Fibroblast of mammary gland (primary cell): ENCODE measurements around the gene SLC35F3.

ENCODE experiments used
- DNase-seq: peaks from one replicate; pipeline ENCODE4 v3.0.0-alpha.2; 2010; ENCODE audit warnings: low read depth
- H3K4me3 ChIP-seq: 2 replicates; pipeline ENCODE4 v1.5.1; 2011; ENCODE audit warnings: low read depth, mild to moderate bottlenecking, low read length, moderate library complexity; ENCODE audit not compliant: control insufficient read depth
- CTCF ChIP-seq: conservative IDR thresholded peaks from 2 replicates; pipeline ENCODE4 v1.5.1; 2011; ENCODE audit warnings: low read depth, low read length, inconsistent platforms; ENCODE audit not compliant: control insufficient read depth, insufficient read depth

Gene SLC35F3

GRCh38 chr1:234089396-234089795 is 184.9 kb downstream of the SLC35F3 start:
- no peak for DNase-seq
- H3K4me3 ChIP-seq, result no peak overlapping the region
- no peak for TF ChIP-seq CTCF

GRCh38 chr1:234090212-234091064 is 186.0 kb downstream of the SLC35F3 start:
- no peak overlapping the region for H3K4me3 ChIP-seq
- DNase-seq, result no peak

GRCh38 chr1:234091065-234091401 is 186.6 kb downstream of the SLC35F3 start:
- DNase-seq, result no peak

More at GRCh38 chr1:234090212-234091064, 186.0 kb downstream of the SLC35F3 start:
- TF ChIP-seq CTCF, result no peak

GRCh38 chr1:234091876-234092275 is 187.4 kb downstream of the SLC35F3 start:
- H3K4me3 ChIP-seq, result no peak overlapping the region
- no peak for DNase-seq
- TF ChIP-seq CTCF, result no peak

More at GRCh38 chr1:234091065-234091401, 186.6 kb downstream of the SLC35F3 start:
- no peak overlapping the region for H3K4me3 ChIP-seq
- no peak for TF ChIP-seq CTCF

- no peak for DNase-seq
- no peak overlapping the region for H3K4me3 ChIP-seq
- no peak for TF ChIP-seq CTCF
These were observed 188.6 kb downstream of the SLC35F3 start for GRCh38 chr1:234093107-234093506.

- H3K4me3 ChIP-seq, result no peak overlapping the region
- DNase-seq, result no peak
- TF ChIP-seq CTCF, result no peak
These were observed 189.3 kb downstream of the SLC35F3 start for GRCh38 chr1:234093741-234094140.
